ENCODE results near the gene SMC1B.

- TF ChIP-seq, protein P1, sequence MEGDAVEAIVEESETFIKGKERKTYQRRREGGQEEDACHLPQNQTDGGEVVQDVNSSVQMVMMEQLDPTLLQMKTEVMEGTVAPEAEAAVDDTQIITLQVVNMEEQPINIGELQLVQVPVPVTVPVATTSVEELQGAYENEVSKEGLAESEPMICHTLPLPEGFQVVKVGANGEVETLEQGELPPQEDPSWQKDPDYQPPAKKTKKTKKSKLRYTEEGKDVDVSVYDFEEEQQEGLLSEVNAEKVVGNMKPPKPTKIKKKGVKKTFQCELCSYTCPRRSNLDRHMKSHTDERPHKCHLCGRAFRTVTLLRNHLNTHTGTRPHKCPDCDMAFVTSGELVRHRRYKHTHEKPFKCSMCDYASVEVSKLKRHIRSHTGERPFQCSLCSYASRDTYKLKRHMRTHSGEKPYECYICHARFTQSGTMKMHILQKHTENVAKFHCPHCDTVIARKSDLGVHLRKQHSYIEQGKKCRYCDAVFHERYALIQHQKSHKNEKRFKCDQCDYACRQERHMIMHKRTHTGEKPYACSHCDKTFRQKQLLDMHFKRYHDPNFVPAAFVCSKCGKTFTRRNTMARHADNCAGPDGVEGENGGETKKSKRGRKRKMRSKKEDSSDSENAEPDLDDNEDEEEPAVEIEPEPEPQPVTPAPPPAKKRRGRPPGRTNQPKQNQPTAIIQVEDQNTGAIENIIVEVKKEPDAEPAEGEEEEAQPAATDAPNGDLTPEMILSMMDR (IDR thresholded peaks at IDR 0.05), result no peak
- TF ChIP-seq POLR2AphosphoS5 (IDR thresholded peaks at IDR 0.05), result no peak
- no peak for TF ChIP-seq POLR2A (IDR thresholded peaks at IDR 0.05)
Measured at GRCh38 chr22:45429981-45430775, 16.8 kb upstream of the SMC1B start.

Data from breast epithelium (tissue), 3 donors.